Right lobe of liver (tissue), 4 donors: Measurements from ENCODE around the gene KCNH5.

Source experiments
- POLR2A ChIP-seq: fragments of 450-650 bp; IDR thresholded peaks from one replicate; pipeline ENCODE4 v1.6.1; 2017; ENCODE audit warnings: antibody characterized with exemption, mild to moderate bottlenecking
- TF ChIP-seq, protein P1 (sequence below), 4 donors: fragments of 200-600 bp in 3 of 4; fragments of 450-650 bp in 1 of 4; IDR thresholded peaks; one replicate each; pipeline versions ENCODE4 v1.5.1 to v1.8.0; 2016 to 2022; ENCODE audit warnings: antibody characterized with exemption in 4 of 4, mild to moderate bottlenecking in 2 of 4
- donor health status: DM: no; HTN: no; CAD: no.
- donor health status: DM: no; HTN: no; CAD: no.
- donor health status: DM: no; HTN: yes; CAD: no.

DNA sequence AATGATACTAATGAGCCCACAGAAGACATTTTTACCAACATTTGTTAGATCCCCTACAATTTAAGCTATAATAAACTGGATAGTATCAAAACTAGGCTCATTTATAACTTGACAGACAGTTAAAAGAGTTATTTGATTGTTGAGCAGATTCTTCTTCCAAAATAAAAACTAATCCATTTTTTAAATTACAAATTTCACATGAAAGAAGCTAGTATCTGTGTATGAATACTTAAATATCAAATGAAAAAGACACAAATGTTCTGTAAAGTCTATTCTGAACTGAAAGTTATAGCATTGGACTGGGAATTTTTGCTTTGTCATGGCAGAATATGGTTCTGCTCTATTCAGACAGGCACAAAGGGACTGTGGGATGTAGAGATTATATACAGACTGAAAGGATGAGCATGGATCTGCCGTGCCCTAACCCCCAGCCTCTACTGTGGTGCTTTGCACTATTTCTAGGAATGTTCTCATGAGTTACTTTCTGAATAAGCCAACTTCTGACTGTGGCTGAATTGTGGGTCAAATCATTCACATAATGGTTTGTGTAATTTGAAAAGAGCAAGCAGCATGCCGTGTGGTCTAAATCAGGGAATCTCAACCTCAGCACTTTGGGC lies 352.7 kb downstream of the KCNH5 start:
- TF ChIP-seq, protein P1, sequence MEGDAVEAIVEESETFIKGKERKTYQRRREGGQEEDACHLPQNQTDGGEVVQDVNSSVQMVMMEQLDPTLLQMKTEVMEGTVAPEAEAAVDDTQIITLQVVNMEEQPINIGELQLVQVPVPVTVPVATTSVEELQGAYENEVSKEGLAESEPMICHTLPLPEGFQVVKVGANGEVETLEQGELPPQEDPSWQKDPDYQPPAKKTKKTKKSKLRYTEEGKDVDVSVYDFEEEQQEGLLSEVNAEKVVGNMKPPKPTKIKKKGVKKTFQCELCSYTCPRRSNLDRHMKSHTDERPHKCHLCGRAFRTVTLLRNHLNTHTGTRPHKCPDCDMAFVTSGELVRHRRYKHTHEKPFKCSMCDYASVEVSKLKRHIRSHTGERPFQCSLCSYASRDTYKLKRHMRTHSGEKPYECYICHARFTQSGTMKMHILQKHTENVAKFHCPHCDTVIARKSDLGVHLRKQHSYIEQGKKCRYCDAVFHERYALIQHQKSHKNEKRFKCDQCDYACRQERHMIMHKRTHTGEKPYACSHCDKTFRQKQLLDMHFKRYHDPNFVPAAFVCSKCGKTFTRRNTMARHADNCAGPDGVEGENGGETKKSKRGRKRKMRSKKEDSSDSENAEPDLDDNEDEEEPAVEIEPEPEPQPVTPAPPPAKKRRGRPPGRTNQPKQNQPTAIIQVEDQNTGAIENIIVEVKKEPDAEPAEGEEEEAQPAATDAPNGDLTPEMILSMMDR (IDR thresholded peaks at IDR 0.05): no peak
- no peak for TF ChIP-seq POLR2A
